ENCODE results near the gene LECT2.

DNA sequence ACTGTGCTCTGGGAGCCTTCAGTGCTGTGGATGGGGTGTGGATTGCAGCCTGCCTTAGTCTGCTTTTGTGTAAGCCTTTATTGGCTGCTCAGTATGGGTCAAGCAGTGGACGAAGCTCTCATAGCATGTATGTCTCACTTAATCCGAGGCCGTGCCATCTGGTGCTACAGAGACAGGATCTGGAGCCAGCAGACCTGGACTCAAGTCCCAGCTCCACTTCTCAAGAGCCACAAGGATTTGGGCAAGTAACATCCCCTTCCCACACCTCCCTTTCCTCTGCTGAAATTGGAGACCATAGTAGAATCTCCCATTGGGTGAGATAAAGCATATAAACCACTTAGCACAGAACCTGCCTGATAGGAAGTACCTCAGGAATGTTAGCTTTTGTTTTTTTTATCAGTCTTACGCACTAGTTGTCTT, 23.4 kb upstream of the LECT2 start:
- TF ChIP-seq, protein P1, sequence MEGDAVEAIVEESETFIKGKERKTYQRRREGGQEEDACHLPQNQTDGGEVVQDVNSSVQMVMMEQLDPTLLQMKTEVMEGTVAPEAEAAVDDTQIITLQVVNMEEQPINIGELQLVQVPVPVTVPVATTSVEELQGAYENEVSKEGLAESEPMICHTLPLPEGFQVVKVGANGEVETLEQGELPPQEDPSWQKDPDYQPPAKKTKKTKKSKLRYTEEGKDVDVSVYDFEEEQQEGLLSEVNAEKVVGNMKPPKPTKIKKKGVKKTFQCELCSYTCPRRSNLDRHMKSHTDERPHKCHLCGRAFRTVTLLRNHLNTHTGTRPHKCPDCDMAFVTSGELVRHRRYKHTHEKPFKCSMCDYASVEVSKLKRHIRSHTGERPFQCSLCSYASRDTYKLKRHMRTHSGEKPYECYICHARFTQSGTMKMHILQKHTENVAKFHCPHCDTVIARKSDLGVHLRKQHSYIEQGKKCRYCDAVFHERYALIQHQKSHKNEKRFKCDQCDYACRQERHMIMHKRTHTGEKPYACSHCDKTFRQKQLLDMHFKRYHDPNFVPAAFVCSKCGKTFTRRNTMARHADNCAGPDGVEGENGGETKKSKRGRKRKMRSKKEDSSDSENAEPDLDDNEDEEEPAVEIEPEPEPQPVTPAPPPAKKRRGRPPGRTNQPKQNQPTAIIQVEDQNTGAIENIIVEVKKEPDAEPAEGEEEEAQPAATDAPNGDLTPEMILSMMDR (conservative IDR thresholded peaks at IDR 0.05; ENCODE audit: low read length) = no peak
- no peak for TF ChIP-seq EZH2phosphoT487 (IDR thresholded peaks at IDR 0.05; ENCODE audit: borderline replicate concordance, low read depth, low read length)
